Measurements from ENCODE around the gene ACTA2. TPM values are rescaled to one million over a fixed set of nuclear protein-coding genes. Genes with fewer than 3 reads are reported as not detected.

Gene ACTA2
- total RNA-seq, 1 experiment from 2014 or later: 25.4 TPM

DNA sequence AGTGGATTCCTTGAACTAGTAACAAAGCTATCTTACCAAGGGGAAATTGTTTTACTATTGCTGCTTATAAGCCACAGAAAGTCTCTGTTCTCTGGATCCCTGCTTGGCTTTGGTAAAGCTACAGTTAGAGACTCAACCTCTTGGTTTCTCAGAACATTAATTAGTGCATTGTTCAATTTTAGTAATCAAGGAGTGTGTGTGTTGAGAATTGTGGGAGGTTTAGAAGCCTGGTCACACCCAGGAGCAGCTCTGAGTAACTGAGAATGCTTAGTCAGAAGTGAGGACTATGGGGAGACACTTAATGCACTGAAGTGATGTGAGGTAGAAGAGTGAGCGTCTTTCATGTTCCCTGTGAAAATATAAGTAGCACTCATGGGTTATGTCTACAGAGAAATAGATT lies 8.2 kb upstream of the ACTA2 start:
- no peak for TF ChIP-seq CTCF (IDR thresholded peaks at IDR 0.05; ENCODE audit: unreplicated experiment)
- Mint-ChIP-seq H3K9me3 (ENCODE audit: unreplicated experiment) (no peaks in the 10 kb centered on the region), H3K27me3 (ENCODE audit: insufficient read depth, unreplicated experiment) (no peaks in the 10 kb centered on the region), H3K4me3 (ENCODE audit: unreplicated experiment) (no peak overlapping the region), H3K4me1 (ENCODE audit: insufficient read depth, unreplicated experiment) (peaks cover 6% of the 10 kb centered on the region), H3K27ac (ENCODE audit: low read depth, unreplicated experiment) (no peak overlapping the region), H3K36me3 (ENCODE audit: insufficient read depth, unreplicated experiment) (no peaks in the 10 kb centered on the region)
- ChIA-PET CTCF (interaction anchor here (0.8 to 1.7 kb wide), 2 partner anchors 26 to 28 kb away, joined by 3 to 6 read pairs; no protein-coding TSS in a partner anchor), POLR2A (interaction anchor here (1.1 kb wide), 1 partner anchor 16 kb away, joined by 4 read pairs; no protein-coding TSS in a partner anchor)
- no peak for DNase-seq (ENCODE audit: unreplicated experiment)
- intact Hi-C loops (cut with micrococcal nuclease): no loop called here
- BruUV-seq (replicated peaks): no TSS peak

DNA sequence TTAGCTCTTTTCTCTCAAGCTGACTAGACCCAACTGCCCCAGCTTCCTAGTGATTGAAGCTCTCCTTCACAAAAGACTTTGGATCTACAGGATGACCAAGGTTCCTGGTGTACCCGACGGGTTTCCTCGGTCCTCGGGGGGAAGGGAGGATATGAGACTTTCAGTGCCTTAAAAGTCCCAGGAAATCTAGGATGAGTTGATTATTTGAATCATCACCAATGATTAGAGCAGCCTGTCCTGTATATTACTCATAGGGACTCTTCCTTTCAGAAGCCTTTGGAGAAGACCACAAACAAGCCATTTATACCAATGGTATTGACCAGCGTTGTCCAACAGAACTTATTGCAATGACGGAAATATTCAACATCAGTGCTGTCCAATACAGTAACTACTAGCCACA lies 6.1 kb upstream of the ACTA2 start:
- intact Hi-C loops (cut with micrococcal nuclease): no loop called here
- no peak for TF ChIP-seq CTCF (IDR thresholded peaks at IDR 0.05; ENCODE audit: unreplicated experiment)
- no peak for DNase-seq (ENCODE audit: unreplicated experiment)

DNA sequence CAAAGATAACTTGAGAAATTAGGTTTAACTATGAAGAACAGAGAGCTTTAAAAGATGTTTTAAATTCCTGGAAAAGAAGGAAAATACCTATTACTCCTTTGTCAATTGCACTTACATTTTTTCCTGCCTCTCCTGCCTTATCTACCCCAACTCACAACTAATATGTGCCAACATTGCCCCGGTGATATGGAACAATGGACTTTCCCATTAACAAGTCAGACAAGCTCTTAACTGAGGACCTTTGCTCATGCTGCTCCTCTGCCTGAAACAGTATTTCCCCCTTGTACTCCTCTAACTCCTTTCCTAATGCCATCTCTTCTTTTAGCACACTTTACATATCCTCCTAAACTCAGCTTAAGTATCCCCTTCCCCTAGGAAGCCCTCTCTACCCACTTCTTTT lies 4.8 kb upstream of the ACTA2 start:
- BruUV-seq (replicated peaks): no TSS peak
- POLR2A ChIA-PET: no interaction called here
- Mint-ChIP-seq H3K4me3 (ENCODE audit: unreplicated experiment) (no peak overlapping the region), H3K4me1 (ENCODE audit: insufficient read depth, unreplicated experiment) (peaks cover 3% of the 10 kb centered on the region), H3K27ac (ENCODE audit: low read depth, unreplicated experiment) (no peak overlapping the region), H3K36me3 (ENCODE audit: insufficient read depth, unreplicated experiment) (no peaks in the 10 kb centered on the region), H3K27me3 (ENCODE audit: insufficient read depth, unreplicated experiment) (no peaks in the 10 kb centered on the region), H3K9me3 (ENCODE audit: unreplicated experiment) (no peaks in the 10 kb centered on the region)
- no peak for TF ChIP-seq CTCF (IDR thresholded peaks at IDR 0.05; ENCODE audit: unreplicated experiment)
- CTCF ChIA-PET: interaction anchor here (0.5 to 3.3 kb wide), 6 partner anchors 20 to 838 kb away, joined by 3 to 12 read pairs (median 4); no protein-coding TSS in a partner anchor
- no peak for DNase-seq (ENCODE audit: unreplicated experiment)
- intact Hi-C loops (cut with micrococcal nuclease): no loop called here

More for the DNA sequence above, 6.1 kb upstream of the ACTA2 start:
- Mint-ChIP-seq H3K9me3 (ENCODE audit: unreplicated experiment) (no peaks in the 10 kb centered on the region), H3K27me3 (ENCODE audit: insufficient read depth, unreplicated experiment) (no peaks in the 10 kb centered on the region), H3K4me1 (ENCODE audit: insufficient read depth, unreplicated experiment) (no peaks in the 10 kb centered on the region), H3K4me3 (ENCODE audit: unreplicated experiment) (no peak overlapping the region), H3K36me3 (ENCODE audit: insufficient read depth, unreplicated experiment) (no peaks in the 10 kb centered on the region), H3K27ac (ENCODE audit: low read depth, unreplicated experiment) (no peak overlapping the region)
- CTCF ChIA-PET: interaction anchor here (1.5 to 3.3 kb wide), 2 partner anchors 22 to 24 kb away, joined by 4 to 12 read pairs; no protein-coding TSS in a partner anchor
- BruUV-seq (replicated peaks): no TSS peak
- POLR2A ChIA-PET: interaction anchor here (0.7 kb wide), 1 partner anchor 16 kb away, joined by 5 read pairs; no protein-coding TSS in a partner anchor

GRCh38 chr10:88954458-88955083 lies 2.0 kb upstream of the ACTA2 start:
- H3K9me3 Mint-ChIP-seq (ENCODE audit: unreplicated experiment): no peaks in the 10 kb centered on the region
- H3K27me3 Mint-ChIP-seq (ENCODE audit: insufficient read depth, unreplicated experiment): no peaks in the 10 kb centered on the region
- BruUV-seq (replicated peaks): no TSS peak
- no peak for TF ChIP-seq CTCF (IDR thresholded peaks at IDR 0.05; ENCODE audit: unreplicated experiment)
- CTCF ChIA-PET: interaction anchor here (0.9 to 1.6 kb wide), 2 partner anchors 22 to 33 kb away, joined by 4 to 6 read pairs; no protein-coding TSS in a partner anchor
- H3K4me3 Mint-ChIP-seq (ENCODE audit: unreplicated experiment): no peak overlapping the region
- intact Hi-C loops (cut with micrococcal nuclease): no loop called here
- H3K27ac Mint-ChIP-seq (ENCODE audit: low read depth, unreplicated experiment): no peak overlapping the region
- no peak for DNase-seq (ENCODE audit: unreplicated experiment)
- H3K36me3 Mint-ChIP-seq (ENCODE audit: insufficient read depth, unreplicated experiment): no peaks in the 10 kb centered on the region
- POLR2A ChIA-PET: interaction anchor here (0.5 to 1.8 kb wide), 4 partner anchors 8 to 519 kb away, joined by 3 to 10 read pairs (median 4); no protein-coding TSS in a partner anchor
- H3K4me1 Mint-ChIP-seq (ENCODE audit: insufficient read depth, unreplicated experiment): peaks cover 20% of the 10 kb centered on the region
